Left lung (tissue), 10 donors: Measurements from ENCODE around the gene CALN1. TPM values are rescaled to one million over a fixed set of nuclear protein-coding genes. Genes with fewer than 3 reads are reported as not detected.

Source experiments
- ATAC-seq: fragments of 200-7000 bp; cut with Tn5 transposase; one replicate; pipeline ENCODE4 v1.9.1; 2020; ENCODE audit warnings: moderate library complexity
- DNase-seq, 4 donors: peaks; one replicate each; pipeline ENCODE4 v3.0.0-alpha.2; 2013 to 2020
- H3K27ac ChIP-seq, 2 donors: fragments of 200-600 bp; sonication (generic) in 1 of 2; one replicate each; pipeline versions ENCODE4 v1.5.0 to v1.8.0; 2020 to 2021
- H3K27me3 ChIP-seq, 2 donors: fragments of 200-600 bp; sonication (generic) in 1 of 2; one replicate each; pipeline versions ENCODE4 v1.5.0 to v1.8.0; 2020 to 2021
- H3K36me3 ChIP-seq, 2 donors: fragments of 200-600 bp; sonication (generic) in 1 of 2; one replicate each; pipeline versions ENCODE4 v1.5.0 to v1.8.0; 2020 to 2021
- H3K4me1 ChIP-seq, 2 donors: fragments of 200-600 bp; one replicate each; pipeline ENCODE4 v1.8.0; 2021
- H3K4me3 ChIP-seq, 2 donors: fragments of 200-600 bp; sonication (generic) in 1 of 2; one replicate each; pipeline versions ENCODE4 v1.5.0 to v1.8.0; 2020 to 2021; ENCODE audit warnings: mild to moderate bottlenecking in 1 of 2
- H3K9me3 ChIP-seq, 2 donors: fragments of 200-600 bp; sonication (generic) in 1 of 2; one replicate each; pipeline versions ENCODE4 v1.5.0 to v1.8.0; 2020 to 2021
- intact Hi-C, 2 donors: fragments of 100-400 bp; cut with DNase I; formaldehyde crosslinking; loops; one replicate each; pipeline versions ENCODE4 v1.11.2 to v1.14.2; 2022
- polyA plus RNA-seq, 6 donors: library from polyadenylated mRNA; unstranded; fragments of 120-200 nt; gene quantifications; one replicate each; pipeline ENCODE4 v1.2.1, GENCODE V29; 2013; ENCODE audit not compliant: insufficient read length in 6 of 6
- total RNA-seq, 2 donors: library from RNA; stranded (reverse); fragmentation: NEBNext Ultra II Directional; extraction: Animal tissue kit (Norgen Biotek cat#: 25700); gene quantifications; one replicate each; pipeline ENCODE4 v1.2.1, GENCODE V29; 2021
- TF ChIP-seq, protein P1 (sequence below), 2 donors: fragments of 200-600 bp; sonication (generic) in 1 of 2; IDR thresholded peaks; one replicate each; pipeline versions ENCODE4 v1.5.0 to v1.8.0; 2021; ENCODE audit warnings: antibody characterized with exemption in 2 of 2
- donor health status: DM: no; HTN: yes; CAD: no.
- donor health status: DM: no; HTN: no; CAD: no.

Gene CALN1
- total and polyA plus RNA-seq, 8 donors = 0.10 to 0.52 (median 0.26) TPM; not detected in 2

GRCh38 chr7:71731740-71732139 lies 680.4 kb downstream of the CALN1 start:
- H3K9me3 ChIP-seq = no peaks in the 10 kb centered on the region
- no peak for ATAC-seq
- peak in 2 of 4 donors; percentile 54 to 73 for DNase-seq
- no peak overlapping the region for H3K27ac ChIP-seq
- H3K36me3 ChIP-seq = no peaks in the 10 kb centered on the region
- intact Hi-C loops = loop anchor here in 1 of 2 donors (10.0 kb wide), 1 partner anchor 897 kb away; no protein-coding TSS in a partner anchor
- H3K27me3 ChIP-seq = peaks cover 0 to 8% of the 10 kb centered on the region in 2 donors
- no peak overlapping the region for H3K4me3 ChIP-seq
- no peaks in the 10 kb centered on the region for H3K4me1 ChIP-seq
- TF ChIP-seq, protein P1, sequence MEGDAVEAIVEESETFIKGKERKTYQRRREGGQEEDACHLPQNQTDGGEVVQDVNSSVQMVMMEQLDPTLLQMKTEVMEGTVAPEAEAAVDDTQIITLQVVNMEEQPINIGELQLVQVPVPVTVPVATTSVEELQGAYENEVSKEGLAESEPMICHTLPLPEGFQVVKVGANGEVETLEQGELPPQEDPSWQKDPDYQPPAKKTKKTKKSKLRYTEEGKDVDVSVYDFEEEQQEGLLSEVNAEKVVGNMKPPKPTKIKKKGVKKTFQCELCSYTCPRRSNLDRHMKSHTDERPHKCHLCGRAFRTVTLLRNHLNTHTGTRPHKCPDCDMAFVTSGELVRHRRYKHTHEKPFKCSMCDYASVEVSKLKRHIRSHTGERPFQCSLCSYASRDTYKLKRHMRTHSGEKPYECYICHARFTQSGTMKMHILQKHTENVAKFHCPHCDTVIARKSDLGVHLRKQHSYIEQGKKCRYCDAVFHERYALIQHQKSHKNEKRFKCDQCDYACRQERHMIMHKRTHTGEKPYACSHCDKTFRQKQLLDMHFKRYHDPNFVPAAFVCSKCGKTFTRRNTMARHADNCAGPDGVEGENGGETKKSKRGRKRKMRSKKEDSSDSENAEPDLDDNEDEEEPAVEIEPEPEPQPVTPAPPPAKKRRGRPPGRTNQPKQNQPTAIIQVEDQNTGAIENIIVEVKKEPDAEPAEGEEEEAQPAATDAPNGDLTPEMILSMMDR (IDR thresholded peaks at IDR 0.05) = no peak
